Esophagus muscularis mucosa (tissue), 4 donors: Measurements from ENCODE around the gene MYO16. TPM values are rescaled to one million over a fixed set of nuclear protein-coding genes. Genes with fewer than 3 reads are reported as not detected.
A peak's percentile ranks its signal among the peaks of the same experiment; 100 is the strongest.

ENCODE experiments used
- DNase-seq: peaks from one replicate; pipeline ENCODE4 v3.0.0-alpha.2; 2017; ENCODE audit errors: extremely low spot score
- H3K27ac ChIP-seq, 4 donors: fragments of 200-600 bp; sonication (generic); replicated peaks in 1 of 4; 1 replicate in 3 of 4; 2 replicates in 1 of 4; pipeline ENCODE4 v1.5.1; 2016 to 2019; ENCODE audit warnings: mild to moderate bottlenecking in 1 of 4
- H3K27me3 ChIP-seq, 4 donors: fragments of 200-600 bp; sonication (generic); one replicate each; pipeline versions ENCODE4 v1.5.1 to v1.6.0; 2016 to 2019
- H3K36me3 ChIP-seq, 4 donors: fragments of 200-600 bp; sonication (generic); one replicate each; pipeline ENCODE4 v1.5.1; 2016 to 2019
- H3K4me1 ChIP-seq, 4 donors: fragments of 200-600 bp; sonication (generic); one replicate each; pipeline ENCODE4 v1.5.1; 2016 to 2019
- H3K4me3 ChIP-seq, 4 donors: fragments of 200-600 bp; sonication (generic); 1 replicate in 2 of 4; 2 replicates in 2 of 4; pipeline ENCODE4 v1.5.1; 2016 to 2019; ENCODE audit warnings: mild to moderate bottlenecking in 4 of 4, moderate library complexity in 1 of 4
- H3K9me3 ChIP-seq, 4 donors: fragments of 200-600 bp; sonication (generic); 1 replicate in 3 of 4; 2 replicates in 1 of 4; pipeline ENCODE4 v1.5.1; 2016 to 2019
- CTCF ChIP-seq, 3 experiments: fragments of 200-600 bp in 2 of 3; fragments of 450-650 bp in 1 of 3; sonication (generic) in 2 of 3; IDR thresholded peaks; one replicate each; pipeline ENCODE4 v1.5.1; 2017 to 2019; ENCODE audit warnings: antibody characterized with exemption in 3 of 3, mild to moderate bottlenecking in 2 of 3, moderate library complexity in 1 of 3
- EP300 ChIP-seq: sonication (generic); formaldehyde crosslinking; IDR thresholded peaks from one replicate; pipeline ENCODE4 v1.6.1; 2017; ENCODE audit warnings: antibody characterized with exemption
- POLR2A ChIP-seq: fragments of 450-650 bp; IDR thresholded peaks from one replicate; pipeline ENCODE4 v1.6.1; 2017; ENCODE audit warnings: antibody characterized with exemption, moderate library complexity, mild to moderate bottlenecking, low read depth
- POLR2AphosphoS5 ChIP-seq, 2 donors: sonication (generic); formaldehyde crosslinking; IDR thresholded peaks; one replicate each; pipeline ENCODE4 v1.6.1; 2017; ENCODE audit warnings: antibody characterized with exemption in 2 of 2
- WGBS: methylation state at CpG from one replicate; pipeline ENCODE4 v1.1.5; 2018; 5-methylcytosine and 5-hydroxymethylcytosine counted together
- intact Hi-C: fragments of 100-400 bp; cut with DNase I; formaldehyde crosslinking; loops from one replicate; pipeline ENCODE4 v1.15.1; 2023
- total RNA-seq, 4 donors: library from RNA; depleted of rRNA; stranded (reverse); fragments of >200 nt; gene quantifications; one replicate each; pipeline versions ENCODE4 v1.1.0 to v1.2.1, GENCODE V29; 2016

Gene MYO16
- total RNA-seq, 4 donors from 2014 or later = 1.2 to 3.7 (median 1.8) TPM

- H3K4me1 ChIP-seq = peaks cover 0 to 10% (median 0%) of the 10 kb centered on the region in 4 donors
- no peaks in the 10 kb centered on the region for H3K36me3 ChIP-seq
- H3K27me3 ChIP-seq = no peaks in the 10 kb centered on the region
- H3K27ac ChIP-seq = no peak overlapping the region
- no peak for DNase-seq
- intact Hi-C loops = no loop called here
- no peaks in the 10 kb centered on the region for H3K9me3 ChIP-seq
- H3K4me3 ChIP-seq = no peak overlapping the region
- TF ChIP-seq EP300 (no peak), CTCF (IDR thresholded peaks at IDR 0.05) (no peak), POLR2AphosphoS5 (IDR thresholded peaks at IDR 0.05) (no peak), POLR2A (no peak)
- WGBS = 93% methylated on average over 8 of the region's 8 CpGs
These were observed 321.1 kb downstream of the MYO16 start for GRCh38 chr13:108950333-108951010.

- H3K27ac ChIP-seq = no peak overlapping the region
- TF ChIP-seq EP300 (no peak), CTCF (IDR thresholded peaks at IDR 0.05) (no peak), POLR2A (no peak), POLR2AphosphoS5 (IDR thresholded peaks at IDR 0.05) (no peak)
- 89% methylated on average over 5 of the region's 5 CpGs for WGBS
- no peaks in the 10 kb centered on the region for H3K9me3 ChIP-seq
- intact Hi-C loops = no loop called here
- no peak for DNase-seq
- peaks cover 0 to 22% (median 12%) of the 10 kb centered on the region in 4 donors for H3K4me1 ChIP-seq
- no peak overlapping the region for H3K4me3 ChIP-seq
- H3K27me3 ChIP-seq = no peaks in the 10 kb centered on the region
- H3K36me3 ChIP-seq = no peaks in the 10 kb centered on the region
These were observed 326.3 kb downstream of the MYO16 start for GRCh38 chr13:108955741-108956140.

- Histone ChIP-seq H3K4me3 (no peak overlapping the region), H3K27ac (peak overlapping the region in 1 of 4 donors; percentile 2), H3K9me3 (no peaks in the 10 kb centered on the region), H3K27me3 (no peaks in the 10 kb centered on the region), H3K36me3 (no peaks in the 10 kb centered on the region), H3K4me1 (peaks cover 0 to 27% (median 20%) of the 10 kb centered on the region in 4 donors)
- TF ChIP-seq POLR2AphosphoS5 (IDR thresholded peaks at IDR 0.05) (peak in 1 of 2 donors; percentile 36), CTCF (IDR thresholded peaks at IDR 0.05) (no peak)
- WGBS = 35% methylated on average over 11 of the region's 11 CpGs
- no peak for DNase-seq
- intact Hi-C loops = no loop called here
These were observed 328.1 kb downstream of the MYO16 start for GRCh38 chr13:108957369-108958012.

- Histone ChIP-seq H3K4me3 (no peak overlapping the region), H3K27me3 (no peaks in the 10 kb centered on the region), H3K36me3 (no peaks in the 10 kb centered on the region), H3K4me1 (peaks cover 0 to 27% (median 20%) of the 10 kb centered on the region in 4 donors), H3K9me3 (no peaks in the 10 kb centered on the region), H3K27ac (peak overlapping the region in 1 of 4 donors; percentile 2)
- intact Hi-C loops = no loop called here
- TF ChIP-seq CTCF (IDR thresholded peaks at IDR 0.05) (no peak), POLR2AphosphoS5 (IDR thresholded peaks at IDR 0.05) (no peak), EP300 (no peak), POLR2A (no peak)
- DNase-seq = no peak
These were observed 328.6 kb downstream of the MYO16 start for GRCh38 chr13:108958013-108958376.
